Transverse colon (tissue), 4 donors: Measurements from ENCODE around the gene TCF19. TPM values are rescaled to one million over a fixed set of nuclear protein-coding genes. Genes with fewer than 3 reads are reported as not detected.

Experiments used
- DNase-seq: peaks from one replicate; pipeline ENCODE4 v3.0.0-alpha.2; 2019
- H3K27ac ChIP-seq, 4 donors: fragments of 200-600 bp; sonication (generic); 2 replicates each; pipeline ENCODE4 v1.5.1; 2016 to 2018; ENCODE audit warnings: inconsistent platforms in 4 of 4
- H3K27me3 ChIP-seq: fragments of 200-600 bp; sonication (generic); 2 replicates; pipeline ENCODE4 v1.5.1; 2017; ENCODE audit warnings: inconsistent platforms
- H3K36me3 ChIP-seq, 4 donors: fragments of 200-600 bp; sonication (generic); 2 replicates each; pipeline ENCODE4 v1.5.1; 2017 to 2019; ENCODE audit warnings: inconsistent platforms in 4 of 4
- H3K4me1 ChIP-seq, 4 donors: fragments of 200-600 bp; sonication (generic); 2 replicates each; pipeline ENCODE4 v1.5.1; 2017 to 2020; ENCODE audit warnings: inconsistent platforms in 4 of 4
- H3K4me3 ChIP-seq, 4 donors: fragments of 200-600 bp; sonication (generic); 1 replicate in 1 of 4; 2 replicates in 3 of 4; pipeline versions ENCODE4 v1.5.1 to v1.6.1; 2017 to 2019; ENCODE audit warnings: inconsistent platforms in 4 of 4
- H3K9me3 ChIP-seq, 2 donors: fragments of 200-600 bp; sonication (generic); 2 replicates each; pipeline ENCODE4 v1.5.1; 2017 to 2019; ENCODE audit warnings: inconsistent platforms in 2 of 2
- EP300 ChIP-seq: sonication (generic); formaldehyde crosslinking; IDR thresholded peaks from one replicate; pipeline ENCODE4 v1.6.1; 2017; ENCODE audit warnings: antibody characterized with exemption, low read depth
- POLR2A ChIP-seq: fragments of 450-650 bp; IDR thresholded peaks from one replicate; pipeline ENCODE4 v1.6.1; 2016; ENCODE audit warnings: antibody characterized with exemption, mild to moderate bottlenecking, moderate library complexity
- POLR2AphosphoS5 ChIP-seq, 3 donors: sonication (generic); formaldehyde crosslinking; IDR thresholded peaks; one replicate each; pipeline ENCODE4 v1.6.1; 2016; ENCODE audit warnings: antibody characterized with exemption in 3 of 3
- WGBS, 2 donors: methylation state at CpG; one replicate each; pipeline ENCODE4 v1.1.5; 2018; ENCODE audit warnings: low coverage in 1 of 2; 5-methylcytosine and 5-hydroxymethylcytosine counted together
- in situ Hi-C, 4 donors: fragments of 200-750 bp; cut with MboI; loops; one replicate each; pipeline versions ENCODE4 v1.15.0 to v1.15.1; 2017; ENCODE audit warnings: low sequenced_read_pairs in 3 of 4, low pct_ligation_motif_present in 1 of 4, low pct_unique_long_range_greater_than_20kb in 1 of 4
- intact Hi-C: fragments of 100-400 bp; cut with DNase I; formaldehyde crosslinking; loops from one replicate; pipeline ENCODE4 v1.15.1; 2023; ENCODE audit warnings: low total_unique reads
- total RNA-seq, 4 donors: library from RNA; depleted of rRNA; stranded (reverse); fragments of >200 nt; gene quantifications; one replicate each; pipeline ENCODE4 v1.1.0, GENCODE V29; 2016
- TF ChIP-seq, protein P1 (sequence below), 5 experiments: fragments of 200-600 bp in 3 of 5; fragments of 450-650 bp in 2 of 5; sonication (generic) in 3 of 5; IDR thresholded peaks; 1 replicate in 2 of 5; 2 replicates in 3 of 5; pipeline ENCODE4 v1.5.1; 2016 to 2017; ENCODE audit warnings: antibody characterized with exemption in 5 of 5, inconsistent platforms in 3 of 5, mild to moderate bottlenecking in 2 of 5, moderate library complexity in 1 of 5

Gene TCF19
- total RNA-seq, 4 donors from 2014 or later, result 1.6 to 5.2 (median 3.1) TPM

DNA sequence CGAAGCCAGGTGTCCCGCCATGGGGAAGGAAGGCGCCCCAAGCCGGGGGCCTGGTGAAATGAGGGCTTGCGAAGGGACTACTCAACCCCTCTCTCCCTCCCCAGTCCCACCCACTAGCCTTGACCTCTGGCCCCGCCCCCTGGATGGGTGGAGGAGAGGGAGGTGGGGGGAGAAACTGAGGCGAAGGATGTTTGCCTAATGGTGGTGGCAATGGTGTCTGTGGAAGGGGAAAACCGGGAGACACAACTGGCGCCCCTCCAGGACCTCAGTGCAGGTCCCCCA lies 12.2 kb downstream of the TCF19 start, which contains the start of gene POU5F1:
Gene POU5F1, minus strand, starts transcription at position 83 of the 282 bp plus-strand sequence. Its CDS starts 62 bp downstream, at position 21.
- 80 to 83% methylated on average over 3 to 9 of the region's 9 CpGs for WGBS, 2 donors
- in situ Hi-C loops, result no loop called here
- no peak within 1 kb of the TSS for H3K27ac ChIP-seq

DNA sequence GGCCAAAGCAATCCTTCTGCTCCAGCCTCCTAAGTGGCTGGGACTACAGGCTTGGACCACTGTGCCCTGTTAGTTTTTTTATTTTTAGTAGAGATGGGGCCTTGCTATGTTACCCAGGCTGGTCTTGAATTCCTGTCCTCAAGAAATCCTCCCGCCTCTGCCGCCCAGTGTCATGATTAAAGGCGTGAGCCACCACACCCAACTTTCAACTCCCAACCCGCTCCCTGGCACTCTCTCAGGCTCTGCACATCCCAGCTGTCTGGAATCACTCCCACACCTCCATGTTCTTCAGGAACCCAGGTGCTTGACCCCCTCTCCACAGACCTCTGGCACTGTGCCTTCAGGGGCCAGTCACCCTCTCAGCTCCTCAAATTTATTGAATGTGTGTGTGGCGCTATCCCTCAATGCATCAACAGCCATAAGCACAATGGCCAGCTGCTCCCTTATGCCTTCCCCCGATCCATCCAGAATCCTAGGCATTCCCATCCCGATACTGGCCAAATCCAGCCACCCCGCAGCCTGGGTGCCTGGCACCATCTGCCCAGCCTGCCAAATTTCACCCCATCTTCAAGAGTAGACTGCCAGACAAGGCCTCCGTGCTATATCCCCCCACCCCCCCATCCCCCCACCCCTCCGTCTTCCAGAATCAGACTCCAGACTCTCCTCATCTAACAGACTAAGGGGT lies 12.7 kb downstream of the TCF19 start:
- no peaks in the 10 kb centered on the region for H3K27me3 ChIP-seq
- no peaks in the 10 kb centered on the region for H3K4me1 ChIP-seq
- H3K4me3 ChIP-seq, result no peak overlapping the region
- 87 to 100% methylated on average over 1 to 10 of the region's 10 CpGs for WGBS, 2 donors
- H3K36me3 ChIP-seq, result no peaks in the 10 kb centered on the region
- no peaks in the 10 kb centered on the region for H3K9me3 ChIP-seq
- in situ Hi-C loops, result no loop called here
- intact Hi-C loops, result no loop called here
- H3K27ac ChIP-seq, result no peak overlapping the region
- DNase-seq, result no peak
- TF ChIP-seq, protein P1, sequence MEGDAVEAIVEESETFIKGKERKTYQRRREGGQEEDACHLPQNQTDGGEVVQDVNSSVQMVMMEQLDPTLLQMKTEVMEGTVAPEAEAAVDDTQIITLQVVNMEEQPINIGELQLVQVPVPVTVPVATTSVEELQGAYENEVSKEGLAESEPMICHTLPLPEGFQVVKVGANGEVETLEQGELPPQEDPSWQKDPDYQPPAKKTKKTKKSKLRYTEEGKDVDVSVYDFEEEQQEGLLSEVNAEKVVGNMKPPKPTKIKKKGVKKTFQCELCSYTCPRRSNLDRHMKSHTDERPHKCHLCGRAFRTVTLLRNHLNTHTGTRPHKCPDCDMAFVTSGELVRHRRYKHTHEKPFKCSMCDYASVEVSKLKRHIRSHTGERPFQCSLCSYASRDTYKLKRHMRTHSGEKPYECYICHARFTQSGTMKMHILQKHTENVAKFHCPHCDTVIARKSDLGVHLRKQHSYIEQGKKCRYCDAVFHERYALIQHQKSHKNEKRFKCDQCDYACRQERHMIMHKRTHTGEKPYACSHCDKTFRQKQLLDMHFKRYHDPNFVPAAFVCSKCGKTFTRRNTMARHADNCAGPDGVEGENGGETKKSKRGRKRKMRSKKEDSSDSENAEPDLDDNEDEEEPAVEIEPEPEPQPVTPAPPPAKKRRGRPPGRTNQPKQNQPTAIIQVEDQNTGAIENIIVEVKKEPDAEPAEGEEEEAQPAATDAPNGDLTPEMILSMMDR (IDR thresholded peaks at IDR 0.05), result no peak

More for the DNA sequence above, 12.2 kb downstream of the TCF19 start, which contains the start of gene POU5F1:
- H3K9me3 ChIP-seq, result no peaks in the 10 kb centered on the region
- TF ChIP-seq, protein P1 (IDR thresholded peaks at IDR 0.05), result no peak
- TF ChIP-seq POLR2AphosphoS5 (IDR thresholded peaks at IDR 0.05) (no peak), POLR2A (no peak), EP300 (no peak)
- H3K4me3 ChIP-seq, result no peak within 1 kb of the TSS
- intact Hi-C loops, result no loop called here
- no peak for DNase-seq
- no peaks in the 10 kb centered on the region for H3K4me1 ChIP-seq
- no peaks in the 10 kb centered on the region for H3K27me3 ChIP-seq
- H3K36me3 ChIP-seq, result no peaks in the 10 kb centered on the region

DNA sequence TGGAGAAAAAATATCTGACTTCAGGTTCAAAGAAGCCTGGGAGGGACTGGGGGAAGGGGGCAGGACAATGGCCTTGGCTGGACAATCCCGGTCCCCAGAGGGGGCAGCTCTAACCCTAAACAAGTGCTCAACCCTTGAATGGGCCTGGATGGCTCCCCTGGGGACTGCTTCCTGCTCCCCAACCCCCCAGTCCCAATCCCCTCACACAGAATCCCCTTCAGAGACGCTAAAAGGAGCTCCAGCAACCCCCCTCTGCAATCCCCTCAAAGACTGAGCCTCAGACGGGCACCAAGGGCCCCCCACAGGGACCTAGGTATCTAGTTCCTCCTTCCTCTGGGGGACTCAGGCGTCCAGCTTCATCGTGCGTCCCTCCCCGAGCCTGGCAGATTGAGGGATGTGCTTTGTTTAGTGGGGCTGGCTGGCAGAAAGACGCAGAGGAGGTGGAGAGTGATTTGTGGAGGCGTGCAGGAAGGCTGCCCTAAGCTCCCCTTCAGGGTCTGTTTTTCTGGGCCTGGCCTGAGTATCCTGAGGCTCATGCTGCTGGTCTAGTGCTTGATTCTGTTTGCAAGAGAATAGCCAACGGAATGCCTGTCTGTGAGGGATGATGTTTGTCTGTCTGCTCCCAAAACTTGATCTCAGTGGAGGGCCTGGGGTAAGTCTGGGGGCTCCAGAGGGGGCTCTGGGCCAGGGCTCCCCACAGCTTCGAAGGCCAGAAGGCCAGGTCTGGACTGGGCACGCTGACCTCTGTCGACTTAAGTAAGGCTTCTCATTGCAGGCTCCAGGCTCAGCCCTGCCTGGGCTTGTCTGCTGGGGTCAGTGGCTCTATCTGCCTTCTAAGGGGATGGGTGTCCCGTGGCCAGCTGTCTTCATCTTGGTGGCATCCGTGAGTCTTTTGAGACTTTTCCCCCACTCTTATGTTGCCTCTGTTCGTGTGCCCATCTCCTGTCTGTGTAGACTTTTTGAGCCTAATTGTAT lies 13.8 kb downstream of the TCF19 start:
- intact Hi-C loops, result no loop called here
- no peak for TF ChIP-seq POLR2AphosphoS5 (IDR thresholded peaks at IDR 0.05)
- no peak for TF ChIP-seq POLR2A

DNA sequence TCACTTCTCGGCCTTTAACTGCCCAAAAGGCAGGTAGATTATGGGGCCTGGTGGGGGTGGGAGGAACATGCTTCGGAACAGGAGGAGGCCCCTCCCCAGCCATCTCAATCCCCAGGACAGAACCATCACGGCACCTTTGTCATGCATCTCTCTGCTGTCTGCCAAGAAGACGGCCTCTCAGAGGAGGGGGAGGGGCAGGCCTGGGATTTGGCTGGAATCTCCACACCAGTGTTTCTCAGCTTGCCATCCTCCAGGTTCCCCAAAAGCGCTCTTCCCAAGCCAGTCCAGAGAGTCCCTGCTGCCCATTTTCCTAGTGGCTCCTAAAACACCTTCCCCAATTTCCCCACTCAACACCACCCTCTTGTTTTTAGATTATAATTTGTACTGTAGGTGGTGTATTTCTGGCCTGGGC lies 14.6 kb downstream of the TCF19 start:
- intact Hi-C loops (no loop called here), in situ Hi-C loops (no loop called here)
- 84% methylated on average over 5 of the region's 5 CpGs; no CpG with 5 or more reads in 1 of the 2 donors for WGBS, 2 donors
- Histone ChIP-seq H3K4me1 (no peaks in the 10 kb centered on the region), H3K27me3 (no peaks in the 10 kb centered on the region), H3K36me3 (no peaks in the 10 kb centered on the region), H3K4me3 (no peak overlapping the region), H3K27ac (no peak overlapping the region), H3K9me3 (no peaks in the 10 kb centered on the region)
- no peak for TF ChIP-seq POLR2A
- no peak for TF ChIP-seq EP300
- TF ChIP-seq POLR2AphosphoS5 (IDR thresholded peaks at IDR 0.05), result no peak
- TF ChIP-seq, protein P1 (IDR thresholded peaks at IDR 0.05), result no peak
- no peak for DNase-seq

More for the DNA sequence above, 13.8 kb downstream of the TCF19 start:
- Histone ChIP-seq H3K27ac (no peak overlapping the region), H3K4me1 (no peaks in the 10 kb centered on the region), H3K36me3 (no peaks in the 10 kb centered on the region), H3K27me3 (no peaks in the 10 kb centered on the region), H3K4me3 (no peak overlapping the region), H3K9me3 (no peaks in the 10 kb centered on the region)
- DNase-seq, result no peak
- WGBS, 2 donors, result 70 to 75% methylated on average over 3 to 15 of the region's 16 CpGs
- in situ Hi-C loops, result no loop called here
